Measurements from ENCODE around the gene TGM1.

The TGM1 gene

DNA sequence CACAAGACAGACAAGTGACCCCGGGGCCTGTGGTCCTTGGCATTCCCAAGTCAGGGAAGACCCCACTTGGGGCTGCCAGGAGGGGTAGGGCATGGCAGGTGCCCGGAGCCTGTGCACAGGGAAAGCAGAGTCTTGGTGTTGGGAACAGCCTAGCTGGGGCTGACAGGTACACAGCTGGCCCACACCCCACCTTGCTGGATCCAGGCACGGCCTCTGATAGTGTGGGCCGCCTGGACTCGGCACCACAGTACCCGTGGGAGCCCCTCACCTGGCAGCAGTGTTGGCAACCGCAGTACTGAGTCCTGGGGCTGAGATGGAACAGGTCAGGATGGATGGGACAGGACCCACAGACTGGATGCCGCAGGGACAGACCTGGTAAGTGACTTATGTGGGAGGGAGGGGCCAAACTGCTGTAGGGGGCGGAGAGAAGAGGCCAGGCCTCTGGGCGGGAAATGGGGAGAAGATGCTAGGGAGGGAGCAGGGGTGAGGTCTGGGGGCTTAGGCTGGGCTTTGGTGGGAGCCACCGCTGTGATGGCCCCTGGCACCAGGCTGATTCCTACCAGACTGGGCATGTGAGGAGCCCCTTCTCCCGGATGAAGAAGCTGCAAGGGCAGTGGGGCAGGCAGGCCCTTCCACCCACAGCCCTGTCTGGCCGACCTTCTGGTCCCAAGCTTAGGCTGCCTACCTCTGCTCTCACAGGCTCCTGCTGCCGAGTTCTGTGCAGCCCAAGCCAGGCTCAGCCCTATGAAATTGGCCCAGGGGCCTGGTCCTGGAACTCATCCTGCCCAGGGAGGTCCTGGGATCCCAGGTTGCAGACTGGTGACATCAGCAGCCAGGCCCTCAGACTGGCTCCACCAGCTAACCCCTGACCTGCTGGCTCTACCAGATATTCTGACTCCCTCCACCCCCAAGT, at the start of gene TGM1:
Gene TGM1 (minus strand): TSS at position 357 of the 913 bp plus-strand sequence. CDS start 825 bp downstream, outside the sequence.
- DNase-seq (ENCODE audit: low spot score): no peak

DNA sequence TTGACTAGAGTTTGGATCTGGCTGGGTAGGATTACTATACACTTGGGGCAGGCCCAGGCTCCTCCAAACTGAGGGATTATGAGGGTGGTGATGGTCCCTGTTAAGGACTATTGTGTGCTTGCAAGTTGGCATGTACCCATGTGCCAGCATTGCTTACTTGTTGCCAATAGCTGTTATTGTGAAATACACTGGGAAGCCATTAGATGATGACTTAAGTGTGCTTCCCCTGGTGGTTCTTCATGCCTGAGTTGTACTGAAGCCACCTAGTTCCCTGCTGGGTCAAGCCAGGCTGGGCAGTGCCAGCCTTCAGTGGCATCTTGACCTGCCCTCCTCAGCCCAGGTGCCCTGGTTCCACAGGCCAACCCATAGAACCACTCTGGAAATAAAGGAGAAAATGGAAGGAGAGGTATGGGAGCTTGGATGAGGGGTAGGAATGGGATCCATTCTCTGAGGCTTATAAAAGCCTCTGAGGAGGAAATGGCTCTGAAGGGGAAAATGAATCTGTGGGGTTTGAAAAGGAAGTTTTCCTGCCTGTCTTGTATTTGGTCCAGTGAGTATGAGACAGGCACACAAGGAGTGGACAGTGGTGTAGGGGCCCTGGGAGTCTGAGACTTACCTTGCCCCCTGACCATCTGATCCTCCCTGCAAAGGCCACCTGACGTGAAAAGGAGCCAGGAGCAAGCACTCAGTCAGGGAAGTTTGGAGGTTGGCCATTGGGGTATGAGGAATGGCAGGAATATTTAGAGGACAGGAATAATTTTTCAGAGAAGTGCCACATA, 49.0 kb upstream of the TGM1 start:
- DNase-seq (ENCODE audit: low spot score): no peak

DNA sequence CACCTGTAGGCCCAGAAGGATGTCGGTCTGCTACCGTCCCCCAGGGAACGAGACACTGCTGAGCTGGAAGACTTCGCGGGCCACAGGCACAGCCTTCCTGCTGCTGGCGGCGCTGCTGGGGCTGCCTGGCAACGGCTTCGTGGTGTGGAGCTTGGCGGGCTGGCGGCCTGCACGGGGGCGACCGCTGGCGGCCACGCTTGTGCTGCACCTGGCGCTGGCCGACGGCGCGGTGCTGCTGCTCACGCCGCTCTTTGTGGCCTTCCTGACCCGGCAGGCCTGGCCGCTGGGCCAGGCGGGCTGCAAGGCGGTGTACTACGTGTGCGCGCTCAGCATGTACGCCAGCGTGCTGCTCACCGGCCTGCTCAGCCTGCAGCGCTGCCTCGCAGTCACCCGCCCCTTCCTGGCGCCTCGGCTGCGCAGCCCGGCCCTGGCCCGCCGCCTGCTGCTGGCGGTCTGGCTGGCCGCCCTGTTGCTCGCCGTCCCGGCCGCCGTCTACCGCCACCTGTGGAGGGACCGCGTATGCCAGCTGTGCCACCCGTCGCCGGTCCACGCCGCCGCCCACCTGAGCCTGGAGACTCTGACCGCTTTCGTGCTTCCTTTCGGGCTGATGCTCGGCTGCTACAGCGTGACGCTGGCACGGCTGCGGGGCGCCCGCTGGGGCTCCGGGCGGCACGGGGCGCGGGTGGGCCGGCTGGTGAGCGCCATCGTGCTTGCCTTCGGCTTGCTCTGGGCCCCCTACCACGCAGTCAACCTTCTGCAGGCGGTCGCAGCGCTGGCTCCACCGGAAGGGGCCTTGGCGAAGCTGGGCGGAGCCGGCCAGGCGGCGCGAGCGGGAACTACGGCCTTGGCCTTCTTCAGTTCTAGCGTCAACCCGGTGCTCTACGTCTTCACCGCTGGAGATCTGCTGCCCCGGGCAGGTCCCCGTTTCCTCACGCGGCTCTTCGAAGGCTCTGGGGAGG, 47.9 kb upstream of the TGM1 start, which contains the start of gene LTB4R:
Gene LTB4R (plus strand): TSS at position 857 of the 959 bp plus-strand sequence. CDS start 4,150 bp downstream, outside the sequence.
- no peak for DNase-seq (ENCODE audit: low spot score)

DNA sequence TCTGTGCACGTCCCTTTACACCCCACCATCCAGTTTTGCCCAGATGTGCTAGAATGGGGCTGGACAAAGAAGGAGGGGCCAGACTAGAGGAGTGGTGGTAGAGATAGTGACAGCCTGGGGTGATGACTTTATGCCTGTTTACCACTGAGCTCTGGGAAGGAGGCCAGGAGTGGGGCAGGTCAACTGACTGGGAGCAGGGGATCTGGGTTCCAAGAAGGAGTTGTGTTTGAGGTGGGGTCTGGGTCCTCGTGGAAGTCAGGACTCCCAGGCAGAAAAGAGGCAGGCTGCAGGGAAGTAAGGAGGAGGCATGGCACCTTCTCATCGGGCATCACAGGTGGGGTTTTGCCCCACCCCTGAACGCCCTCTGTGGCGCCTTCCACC, 47.3 kb upstream of the TGM1 start:
- DNase-seq (ENCODE audit: low spot score): no peak

DNA sequence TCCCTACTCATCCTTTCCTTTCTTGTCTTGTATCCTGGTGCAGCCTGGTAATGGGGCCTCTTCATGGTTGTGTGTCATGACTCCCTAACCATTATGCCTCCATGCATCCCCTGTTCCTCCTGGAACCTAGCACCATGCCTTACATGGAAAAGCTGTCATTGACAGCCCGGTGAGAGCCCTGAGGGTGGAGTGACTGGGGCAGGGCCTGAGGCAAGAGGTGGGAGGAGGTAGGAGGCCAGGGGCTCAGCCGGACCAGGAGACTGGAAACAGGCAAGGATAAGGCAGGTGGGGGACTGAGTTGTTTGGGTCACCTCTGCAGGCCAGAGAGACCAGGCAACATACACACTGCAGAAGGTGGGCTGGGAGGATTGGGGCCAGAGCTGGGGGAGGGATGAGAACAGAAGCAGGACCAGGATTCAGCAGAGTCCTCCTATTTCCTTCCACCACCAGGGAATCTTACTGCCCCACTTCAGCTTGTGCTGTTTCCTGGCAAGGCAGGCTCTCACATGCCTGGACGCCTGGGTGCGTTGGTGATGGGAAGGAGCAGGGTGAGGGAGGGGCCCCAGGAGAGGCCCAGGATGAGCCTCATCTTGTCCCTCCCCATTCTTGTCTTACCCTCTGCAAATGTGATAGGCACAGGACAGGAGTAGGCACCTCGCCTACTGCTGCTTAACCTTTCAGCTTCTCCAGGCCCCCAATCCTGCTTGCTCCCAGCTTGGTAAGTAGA, 46.7 kb upstream of the TGM1 start, which contains the start of gene LTB4R2:
Gene LTB4R2 (plus strand): TSS at position 603 of the 727 bp plus-strand sequence. CDS start 525 bp downstream, outside the sequence.
- DNase-seq (ENCODE audit: low spot score): no peak

DNA sequence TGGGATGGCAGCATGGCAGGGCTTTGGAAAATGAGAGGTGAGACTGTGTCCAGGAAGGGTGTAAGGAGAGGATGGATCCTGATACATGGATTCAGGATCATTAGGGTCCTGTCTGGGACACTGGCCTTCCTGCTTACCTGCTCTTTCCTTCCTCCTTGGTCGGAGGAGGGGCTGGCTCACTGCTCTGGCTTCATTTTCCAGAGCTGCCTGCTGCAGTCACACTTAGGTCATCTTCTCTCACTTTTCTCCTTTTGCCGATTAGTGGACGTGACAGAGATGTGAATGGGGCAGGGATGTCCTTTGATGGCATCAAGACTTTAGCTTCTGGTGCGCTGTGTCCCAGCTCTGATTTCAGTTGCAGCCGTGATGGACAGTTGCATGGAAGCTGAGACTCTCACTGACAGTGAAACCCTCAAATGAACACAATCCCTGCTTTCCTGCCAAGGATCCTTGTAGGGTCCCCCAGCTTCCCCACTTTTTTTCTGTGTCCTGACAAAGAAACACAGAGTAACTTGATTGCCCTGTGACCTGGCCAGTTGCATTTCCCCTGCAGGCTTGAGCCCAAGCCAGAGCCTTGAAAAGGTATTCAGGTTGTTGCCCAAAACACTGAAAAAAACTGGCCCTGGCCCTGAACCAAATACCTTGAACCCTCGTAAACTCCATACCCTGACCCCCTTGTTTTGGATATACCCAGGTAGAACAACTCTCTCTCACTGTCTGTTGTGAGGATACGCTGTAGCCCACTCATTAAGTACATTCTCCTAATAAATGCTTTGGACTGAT, 45.6 kb upstream of the TGM1 start:
- no peak for DNase-seq (ENCODE audit: low spot score)

DNA sequence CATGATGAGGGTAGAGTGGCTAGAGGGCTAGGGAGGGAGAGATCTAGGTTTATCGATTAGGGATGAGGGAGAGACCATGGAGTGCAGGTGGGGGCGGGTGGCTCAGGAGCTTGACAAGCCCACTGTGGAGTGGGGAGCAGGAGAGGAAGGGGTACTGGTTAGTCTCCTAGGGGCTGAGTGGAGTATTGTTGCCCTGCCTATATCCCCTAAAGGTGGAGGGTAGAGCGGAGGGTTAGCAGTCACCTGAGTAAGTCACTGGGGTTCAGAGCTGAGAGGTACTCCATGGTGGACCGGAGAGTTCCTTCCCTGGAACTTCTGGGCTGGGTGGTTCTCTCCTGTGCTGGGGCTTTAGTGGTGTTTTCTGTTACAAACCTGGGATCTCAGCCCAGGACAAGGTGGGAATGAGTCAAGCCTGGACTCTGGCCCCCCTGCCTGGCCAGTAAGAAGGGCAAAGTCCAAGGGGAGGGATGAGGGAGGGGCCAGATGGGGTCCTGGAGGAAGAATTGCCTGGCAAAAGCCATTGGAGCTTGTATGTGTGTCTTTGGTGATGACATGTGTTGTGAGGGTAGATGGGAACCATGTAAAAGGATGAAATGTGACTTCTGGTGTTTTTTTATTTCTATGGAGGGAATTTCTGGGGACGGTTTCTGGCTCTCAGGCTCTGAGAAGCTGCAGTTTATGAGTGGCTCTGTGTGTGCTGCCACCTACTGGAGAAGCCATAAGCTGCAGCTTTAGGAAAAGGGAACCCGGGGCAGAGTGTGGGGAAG, 44.8 kb upstream of the TGM1 start, which contains the start of gene CIDEB:
Gene CIDEB (minus strand): TSS at position 403 of the 767 bp plus-strand sequence. CDS start 119 bp downstream, at position 284.
- peak; percentile 80 for DNase-seq (ENCODE audit: low spot score)

DNA sequence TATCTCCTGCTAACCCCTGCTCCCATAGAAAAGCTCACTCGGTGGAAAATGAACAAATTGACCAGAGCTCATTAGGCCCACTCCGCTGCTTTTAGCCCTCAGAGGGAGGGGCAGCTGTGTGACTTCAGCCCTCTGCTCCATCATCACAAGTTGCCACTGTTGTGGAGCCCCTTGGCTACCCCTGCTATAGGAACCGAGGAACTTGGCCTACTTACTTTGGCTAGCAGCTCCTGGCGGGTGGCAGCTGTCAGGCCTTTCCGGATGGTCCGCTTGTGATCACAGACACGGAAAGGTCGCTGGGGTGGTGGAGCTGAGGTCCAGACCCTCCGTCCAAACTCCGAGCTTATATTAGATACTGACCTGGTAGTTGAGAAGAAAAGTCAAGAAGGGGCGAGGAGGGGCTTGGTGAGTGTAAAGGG, 44.2 kb upstream of the TGM1 start:
- no peak for DNase-seq (ENCODE audit: low spot score)

DNA sequence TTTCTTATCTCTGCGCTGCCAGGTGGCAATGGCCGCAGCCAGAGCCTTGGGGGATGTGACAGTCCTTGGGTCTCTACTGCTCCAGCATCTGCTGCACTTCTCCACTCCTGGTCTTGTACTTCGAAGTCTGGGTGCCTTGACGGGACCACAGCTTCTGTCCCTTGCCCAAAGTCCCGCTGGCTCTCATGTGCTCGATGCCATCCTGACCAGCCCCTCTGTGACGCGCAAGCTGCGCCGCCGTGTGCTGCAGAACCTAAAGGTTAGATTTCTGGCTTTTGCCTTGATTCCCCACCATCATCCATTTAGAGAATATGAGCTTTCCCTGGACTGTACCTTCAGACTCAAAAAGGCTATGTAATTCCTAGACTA, 41.0 kb upstream of the TGM1 start:
- no peak for DNase-seq (ENCODE audit: low spot score)

DNA sequence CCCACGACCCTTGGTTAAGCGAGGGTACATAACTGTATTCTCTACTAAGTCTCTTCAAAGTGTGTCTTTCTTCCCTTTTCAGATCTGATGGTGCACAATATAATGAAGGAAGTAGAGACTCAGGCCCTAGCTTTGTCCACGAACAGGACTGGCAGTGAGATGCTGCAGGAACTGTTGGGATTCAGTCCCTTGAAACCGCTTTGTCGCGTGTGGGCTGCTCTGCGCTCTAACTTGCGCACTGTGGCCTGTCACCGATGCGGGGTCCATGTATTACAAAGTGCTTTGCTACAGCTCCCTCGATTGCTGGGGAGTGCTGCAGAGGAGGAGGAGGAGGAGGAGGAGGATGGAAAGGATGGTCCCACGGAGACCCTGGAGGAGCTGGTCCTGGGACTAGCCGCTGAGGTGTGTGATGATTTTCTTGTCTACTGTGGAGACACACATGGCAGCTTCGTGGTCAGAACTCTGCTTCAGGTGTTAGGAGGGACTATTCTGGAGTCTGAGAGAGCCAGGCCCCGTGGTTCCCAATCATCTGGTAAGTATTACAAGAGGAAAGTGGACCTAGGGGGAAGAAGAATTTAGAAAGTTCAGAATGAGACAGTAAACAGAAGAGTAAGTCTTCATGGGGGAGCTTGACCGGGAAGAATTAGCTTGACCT, 37.5 kb upstream of the TGM1 start:
- DNase-seq (ENCODE audit: low spot score): no peak

DNA sequence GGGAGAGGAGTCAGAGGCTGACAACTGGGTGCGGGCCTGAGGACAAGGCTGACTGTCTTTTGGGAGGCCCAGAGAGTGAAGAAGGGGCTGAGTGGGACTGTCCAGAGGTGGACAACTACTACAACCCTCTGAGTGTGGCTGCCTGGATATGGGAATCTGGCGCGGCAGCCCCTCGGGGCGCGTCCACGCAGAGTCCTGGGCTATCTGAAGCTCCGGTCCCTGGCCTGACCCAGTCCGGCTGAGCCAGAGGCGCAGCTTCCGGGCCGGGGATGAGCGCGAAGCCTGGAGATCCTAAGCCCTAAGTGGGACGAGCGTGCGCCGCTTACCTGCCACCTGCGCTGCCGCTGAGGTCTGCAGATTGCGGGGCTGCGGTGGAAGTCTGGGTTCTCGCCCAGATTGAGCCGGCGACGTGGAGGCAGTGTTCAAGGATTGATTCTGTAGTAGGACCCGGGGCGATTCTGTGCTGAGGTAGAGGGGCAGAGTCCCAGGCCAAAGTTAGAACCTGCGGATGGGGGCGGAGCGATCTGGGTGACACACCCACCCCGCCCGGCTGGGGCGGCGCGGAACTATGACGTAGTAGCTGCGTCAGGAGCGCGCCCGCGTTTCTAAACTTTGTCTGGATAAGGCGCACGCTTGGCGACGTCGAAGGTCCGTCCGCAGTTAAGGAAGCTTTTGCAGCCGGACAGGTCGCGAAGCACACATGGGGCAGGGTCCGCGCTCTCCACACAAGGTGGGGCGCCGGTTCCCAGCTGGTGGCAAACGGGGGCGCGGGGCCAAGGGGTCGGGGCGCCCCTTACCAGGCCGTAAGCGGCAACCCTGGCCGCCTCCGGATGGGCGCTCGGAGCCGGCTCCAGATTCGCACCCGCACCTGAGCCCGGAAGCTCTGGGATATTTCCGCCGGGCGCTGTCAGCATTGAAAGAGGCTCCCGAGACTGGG, 36.5 kb upstream of the TGM1 start, which contains the start of the genes DHRS1 and NOP9:
Gene DHRS1 (minus strand): TSS at position 526 of the 937 bp plus-strand sequence. CDS start 674 bp downstream, outside the sequence.
Gene NOP9 (plus strand): TSS at position 596 of the 937 bp plus-strand sequence. CDS start 105 bp downstream, at position 701.
- peak; percentile 94 for DNase-seq (ENCODE audit: low spot score)

DNA sequence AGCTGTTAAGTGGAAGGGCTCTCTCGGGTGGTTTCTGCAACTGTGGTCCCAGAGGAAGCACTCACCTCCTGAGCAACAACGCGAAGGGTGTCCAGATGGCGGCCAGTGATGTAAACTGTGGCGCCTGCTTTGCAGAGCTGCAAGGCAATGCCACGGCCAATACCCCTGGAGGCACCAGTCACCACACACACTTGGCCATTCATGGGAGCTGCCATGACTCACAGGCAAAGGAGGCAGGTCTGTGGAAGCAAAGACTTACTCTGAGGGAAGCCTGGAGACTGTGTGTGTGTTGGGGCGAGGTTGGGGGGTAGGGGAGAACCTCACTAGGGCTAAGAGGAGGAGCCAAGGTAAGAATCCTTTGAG, 35.9 kb upstream of the TGM1 start:
- DNase-seq (ENCODE audit: low spot score): peak; percentile 57

DNA sequence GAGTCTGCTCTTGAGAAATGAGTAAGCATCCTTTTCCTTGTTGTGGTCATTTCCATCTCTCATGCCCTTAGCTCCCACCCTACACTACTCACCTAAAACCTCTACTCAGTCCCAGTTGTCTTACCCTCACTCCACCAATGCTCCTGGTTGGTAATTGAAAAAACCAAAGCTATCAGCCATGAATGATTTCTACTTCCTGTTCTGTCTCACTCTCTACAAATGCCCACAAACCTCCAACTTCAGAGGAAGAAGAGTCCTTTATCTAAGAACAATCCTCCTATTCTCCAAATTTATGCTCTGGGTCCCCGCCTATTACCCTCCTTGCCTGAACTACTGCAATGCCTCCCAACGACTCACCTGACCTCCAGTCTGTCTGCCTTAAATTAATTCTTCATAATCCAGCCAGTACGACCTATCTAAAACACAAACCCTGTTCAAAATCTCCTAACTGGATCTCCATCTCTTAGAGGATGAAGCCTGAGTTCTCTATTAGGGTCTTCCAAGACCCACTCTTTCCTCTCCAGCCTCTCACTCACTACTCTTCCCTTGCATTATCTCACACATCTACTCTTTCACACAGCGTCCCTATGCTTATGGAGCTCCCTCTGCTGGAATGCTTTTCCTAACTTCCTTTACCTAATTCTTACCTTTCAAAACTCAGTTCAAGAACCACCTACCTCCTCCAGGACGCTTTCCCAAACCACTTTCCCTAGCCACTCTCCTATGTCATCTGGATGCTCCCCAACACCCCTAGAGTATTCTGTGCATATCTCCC, 34.4 kb upstream of the TGM1 start:
- peak; percentile 37 for DNase-seq (ENCODE audit: low spot score)

DNA sequence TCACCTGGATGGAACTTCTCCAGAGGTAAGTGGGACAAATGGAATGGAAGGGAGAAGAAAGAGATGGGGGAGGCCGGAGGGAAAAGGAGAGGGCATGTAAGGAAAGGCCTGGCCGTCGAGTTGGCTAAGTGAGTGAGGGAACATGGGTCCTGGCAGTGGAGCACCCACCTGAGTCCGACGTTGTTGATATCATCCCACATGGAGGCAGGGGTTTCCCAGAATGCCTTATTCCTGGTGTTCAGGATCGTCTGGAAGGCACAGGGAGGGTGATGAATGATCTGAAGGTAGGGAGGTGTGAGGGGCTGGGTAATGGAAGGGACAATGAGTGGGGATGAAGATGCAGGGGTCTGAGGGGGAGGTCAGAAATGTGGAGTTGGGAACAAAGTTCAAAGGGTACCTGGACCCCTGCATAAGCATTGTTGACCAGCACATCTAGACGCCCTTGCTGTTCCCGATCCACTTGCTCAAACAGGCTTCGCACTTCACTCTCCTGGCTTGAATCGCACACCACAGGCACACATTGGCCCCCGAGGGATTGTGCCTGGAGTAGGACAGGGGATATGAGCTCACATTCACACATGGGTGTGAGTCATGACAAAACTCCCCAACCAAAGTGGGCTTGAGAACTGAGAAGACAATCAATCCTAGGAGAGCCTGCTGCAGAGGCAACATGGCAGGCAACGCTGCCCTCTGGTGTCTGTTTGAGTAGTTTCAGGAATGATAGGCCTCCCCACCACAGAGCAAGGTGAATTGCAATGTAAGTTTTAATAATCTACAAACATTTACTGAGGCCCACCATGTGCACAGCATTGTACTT, 33.6 kb upstream of the TGM1 start:
- DNase-seq (ENCODE audit: low spot score): peak; percentile 32

DNA sequence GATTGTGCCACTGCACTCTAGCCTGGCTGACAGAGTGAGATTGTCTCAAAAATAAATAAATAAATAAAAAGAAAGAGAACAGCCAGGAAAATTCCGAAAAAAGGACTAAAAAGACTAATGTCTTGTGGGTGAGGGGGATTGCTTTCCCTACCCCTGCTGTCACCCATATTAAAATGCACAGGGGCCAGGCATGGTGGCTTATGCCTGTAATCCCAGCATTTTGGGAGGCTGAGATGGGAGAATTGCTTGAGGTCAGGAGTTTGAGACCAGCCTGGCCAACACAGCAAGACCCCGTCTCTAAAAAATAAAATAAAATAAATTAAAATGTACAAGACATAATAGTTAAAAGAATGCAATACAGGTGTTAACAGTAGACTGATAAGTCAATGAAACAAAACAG, 30.5 kb upstream of the TGM1 start:
- no peak for DNase-seq (ENCODE audit: low spot score)
